B cell (primary cell): ENCODE data around the gene NIPA2. TPM values are rescaled to one million over a fixed set of nuclear protein-coding genes. Genes with fewer than 3 reads are reported as not detected.

Source experiments
- ATAC-seq: fragments of 200-7000 bp; cut with Tn5 transposase; one replicate; pipeline ENCODE4 v1.10.0; 2021; ENCODE audit warnings: low read depth, mild to moderate bottlenecking, moderate number of reproducible peaks, moderate library complexity
- CTCF ChIA-PET: fragments of 350-600 bp; sonication (Branson Sonifier 250); formaldehyde crosslinking; loops from one replicate; lab custom pipeline; 2021; ENCODE audit warnings: antibody characterized with exemption, inconsistent platforms; lab: Charles Lee
- POLR2A ChIA-PET: fragments of 350-600 bp; sonication (Branson Sonifier 250); formaldehyde crosslinking; loops from one replicate; lab custom pipeline; 2021; ENCODE audit warnings: antibody characterized with exemption; lab: Charles Lee
- DNase-seq: peaks from one replicate; pipeline ENCODE4 v3.0.0; 2013
- H2AFZ ChIP-seq: 2 replicates; pipeline ENCODE4 v1.6.1; 2012; ENCODE audit warnings: mild to moderate bottlenecking, low read depth, low read length; ENCODE audit not compliant: insufficient read depth, poor library complexity, severe bottlenecking
- H3K27ac ChIP-seq, 2 donors: 1 replicate in 1 of 2; 2 replicates in 1 of 2; pipeline ENCODE4 v1.5.1; 2012 to 2013; ENCODE audit warnings: low read length in 2 of 2, mild to moderate bottlenecking in 2 of 2, moderate library complexity in 1 of 2
- H3K27me3 ChIP-seq, 4 experiments: fragments of 200-600 bp in 1 of 4; sonication (generic) in 1 of 4; replicated peaks in 1 of 4; 1 replicate in 2 of 4; 2 replicates in 2 of 4; pipeline versions ENCODE4 v1.6.1 to v1.7.0; 2013 to 2016; ENCODE audit warnings: low read length in 3 of 4, mild to moderate bottlenecking in 2 of 4, mixed read lengths in 1 of 4, moderate library complexity in 1 of 4; ENCODE audit not compliant: insufficient read depth in 4 of 4, control insufficient read depth in 3 of 4; ENCODE audit errors: control extremely low read depth in 1 of 4
- H3K36me3 ChIP-seq, 2 experiments: replicated peaks in 1 of 2; 1 replicate in 1 of 2; 2 replicates in 1 of 2; pipeline versions ENCODE4 v1.6.1 to v1.7.1; 2013; ENCODE audit warnings: low read length in 1 of 2; ENCODE audit not compliant: insufficient read depth in 2 of 2, control insufficient read depth in 1 of 2; ENCODE audit errors: control extremely low read depth in 1 of 2, extremely low read depth in 1 of 2
- H3K4me1 ChIP-seq, 2 donors: fragments of 200-600 bp in 1 of 2; sonication (generic) in 1 of 2; 1 replicate in 1 of 2; 2 replicates in 1 of 2; pipeline versions ENCODE4 v1.5.1 to v1.6.1; 2013 to 2017; ENCODE audit warnings: low read length in 2 of 2; ENCODE audit not compliant: control insufficient read depth in 2 of 2, insufficient read depth in 2 of 2
- H3K4me2 ChIP-seq: replicated peaks from 2 replicates; pipeline ENCODE3; 2012; ENCODE audit warnings: mild to moderate bottlenecking, low read depth, low read length; ENCODE audit not compliant: poor library complexity, severe bottlenecking
- H3K4me3 ChIP-seq, 5 experiments: fragments of 200-600 bp in 1 of 5; sonication (generic) in 1 of 5; 1 replicate in 3 of 5; 2 replicates in 2 of 5; pipeline versions ENCODE4 v1.5.1 to v1.7.0; 2011 to 2016; ENCODE audit warnings: low read length in 4 of 5, mild to moderate bottlenecking in 4 of 5, low read depth in 2 of 5, control low read depth in 1 of 5, moderate library complexity in 1 of 5; ENCODE audit not compliant: insufficient read depth in 1 of 5; ENCODE audit errors: control extremely low read depth in 1 of 5, extremely low read depth in 1 of 5
- H3K79me2 ChIP-seq: fragments of 200-600 bp; sonication (generic); one replicate; pipeline ENCODE4 v1.6.0; 2016; ENCODE audit warnings: low read length; ENCODE audit not compliant: control insufficient read depth, insufficient read depth
- H3K9ac ChIP-seq: fragments of 200-600 bp; sonication (generic); 2 replicates; pipeline ENCODE4 v1.6.1; 2017; ENCODE audit warnings: mild to moderate bottlenecking, low read length, moderate library complexity
- H3K9me3 ChIP-seq, 3 donors: one replicate each; pipeline versions ENCODE4 v1.6.1 to v1.7.1; 2013; ENCODE audit warnings: low read length in 2 of 3; ENCODE audit not compliant: control insufficient read depth in 2 of 3, insufficient read depth in 1 of 3; ENCODE audit errors: control extremely low read depth in 1 of 3
- H4K20me1 ChIP-seq: 2 replicates; pipeline ENCODE4 v1.6.0; 2012; ENCODE audit warnings: mild to moderate bottlenecking, low read length; ENCODE audit not compliant: insufficient read depth, control insufficient read depth, poor library complexity, severe bottlenecking
- H3K27ac Mint-ChIP-seq: one replicate; pipeline ENCODE4 v1.8.0; 2021; ENCODE audit warnings: mixed read lengths
- H3K27me3 Mint-ChIP-seq: one replicate; pipeline ENCODE4 v1.8.0; 2021; ENCODE audit warnings: mixed read lengths
- H3K4me1 Mint-ChIP-seq: one replicate; pipeline ENCODE4 v1.8.0; 2021; ENCODE audit warnings: mixed read lengths
- H3K4me3 Mint-ChIP-seq: one replicate; pipeline ENCODE4 v1.8.0; 2021; ENCODE audit warnings: mixed read lengths
- H3K9me3 Mint-ChIP-seq: one replicate; pipeline ENCODE4 v1.8.0; 2022; ENCODE audit warnings: mixed read lengths; ENCODE audit not compliant: insufficient read depth
- EZH2 ChIP-seq: IDR thresholded peaks from 2 replicates; pipeline ENCODE4 v1.6.1; 2012; ENCODE audit warnings: borderline replicate concordance, low read depth, mild to moderate bottlenecking, moderate library complexity, low read length; ENCODE audit not compliant: insufficient read depth, poor library complexity, severe bottlenecking
- WGBS: methylation state at CpG from one replicate; pipeline ENCODE4 v1.1.5; 2013; ENCODE audit warnings: missing lambda C conversion rate; ENCODE audit not compliant: insufficient coverage; 5-methylcytosine and 5-hydroxymethylcytosine counted together
- intact Hi-C: fragments of 100-400 bp; cut with micrococcal nuclease; formaldehyde crosslinking; loops from one replicate; pipeline ENCODE4 v1.10.0; 2022
- polyA plus RNA-seq: library from polyadenylated mRNA; depleted of rRNA; stranded (reverse); fragments of >200 nt; gene quantifications from 2 replicates; pipeline ENCODE4 v1.2.3, GENCODE V29; 2012
- total RNA-seq, 2 donors: library from RNA; stranded (reverse); fragments of 120-200 nt in 1 of 2; gene quantifications; 1 replicate in 1 of 2; 2 replicates in 1 of 2; pipeline versions ENCODE4 v1.2.3 to v1.2.4, GENCODE V29; 2013 to 2022
- TF ChIP-seq, protein P1 (sequence below): fragments of 200-600 bp; IDR thresholded peaks from one replicate; pipeline ENCODE4 v1.8.0; 2022; ENCODE audit warnings: antibody characterized with exemption, mild to moderate bottlenecking

The NIPA2 gene
- total and polyA plus RNA-seq, 2 donors (not counting 1 experiment from before 2014, with no cell fraction given) = 47.1 to 65.3 TPM

DNA sequence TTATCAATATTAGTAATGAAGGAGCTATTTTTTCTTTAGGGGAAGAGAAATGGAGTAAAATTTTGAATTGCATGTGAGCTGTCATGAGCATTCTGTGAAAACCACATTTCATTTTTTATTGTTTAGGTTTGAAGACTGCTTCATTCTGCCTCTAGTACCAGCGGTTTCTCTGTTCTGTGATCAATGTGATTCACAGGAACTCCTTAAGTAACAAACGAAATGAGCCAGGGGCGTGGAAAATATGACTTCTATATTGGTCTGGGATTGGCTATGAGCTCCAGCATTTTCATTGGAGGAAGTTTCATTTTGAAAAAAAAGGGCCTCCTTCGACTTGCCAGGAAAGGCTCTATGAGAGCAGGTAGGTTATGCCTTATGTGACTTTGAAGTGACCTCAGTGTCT lies 13.0 kb downstream of the NIPA2 start:
- no peak overlapping the region for H3K4me3 Mint-ChIP-seq
- intact Hi-C loops = no loop called here
- H3K36me3 ChIP-seq = peaks cover 2 to 67% of the 10 kb centered on the region in 2 experiments

DNA sequence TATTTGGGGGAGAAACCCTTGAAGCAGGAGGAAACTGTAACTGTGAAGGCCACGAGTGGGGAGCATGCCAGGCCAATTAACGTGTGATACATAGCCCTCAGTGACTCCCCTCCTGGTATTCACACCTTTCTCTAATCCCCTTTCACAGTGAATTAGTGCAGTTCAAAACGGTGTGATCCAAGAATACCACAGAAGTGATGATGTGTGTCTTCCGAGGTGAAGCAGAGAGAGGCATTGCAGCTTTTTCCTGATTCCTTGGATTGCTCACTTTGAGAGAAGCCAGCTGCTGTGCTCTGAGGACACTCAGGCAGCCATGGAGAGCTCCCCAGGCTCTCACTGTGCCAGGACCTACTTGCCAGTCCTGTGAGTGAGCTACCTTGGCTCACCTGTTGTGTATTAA lies 17.3 kb downstream of the NIPA2 start:
- Mint-ChIP-seq H3K27me3 (no peaks in the 10 kb centered on the region), H3K9me3 (no peaks in the 10 kb centered on the region)

More for the DNA sequence above, 13.0 kb downstream of the NIPA2 start:
- Histone ChIP-seq H3K27ac (no peak overlapping the region), H3K4me1 (peaks cover 3 to 8% of the 10 kb centered on the region in 2 donors), H4K20me1 (peaks cover 76% of the 10 kb centered on the region), H3K27me3 (no peaks in the 10 kb centered on the region), H3K9ac (no peak overlapping the region), H3K79me2 (peaks cover 93% of the 10 kb centered on the region), H3K9me3 (no peaks in the 10 kb centered on the region), H3K4me2 (no peak overlapping the region), H2AFZ (no peak overlapping the region), H3K4me3 (no peak overlapping the region)
- POLR2A ChIA-PET = no interaction called here
- Mint-ChIP-seq H3K27me3 (no peaks in the 10 kb centered on the region), H3K9me3 (no peaks in the 10 kb centered on the region), H3K4me1 (peaks cover 35% of the 10 kb centered on the region), H3K27ac (no peak overlapping the region)
- CTCF ChIA-PET = no interaction called here
- DNase-seq = no peak
- 80% methylated on average over 1 of the region's 4 CpGs for WGBS
- no peak for ATAC-seq
- TF ChIP-seq, protein P1, sequence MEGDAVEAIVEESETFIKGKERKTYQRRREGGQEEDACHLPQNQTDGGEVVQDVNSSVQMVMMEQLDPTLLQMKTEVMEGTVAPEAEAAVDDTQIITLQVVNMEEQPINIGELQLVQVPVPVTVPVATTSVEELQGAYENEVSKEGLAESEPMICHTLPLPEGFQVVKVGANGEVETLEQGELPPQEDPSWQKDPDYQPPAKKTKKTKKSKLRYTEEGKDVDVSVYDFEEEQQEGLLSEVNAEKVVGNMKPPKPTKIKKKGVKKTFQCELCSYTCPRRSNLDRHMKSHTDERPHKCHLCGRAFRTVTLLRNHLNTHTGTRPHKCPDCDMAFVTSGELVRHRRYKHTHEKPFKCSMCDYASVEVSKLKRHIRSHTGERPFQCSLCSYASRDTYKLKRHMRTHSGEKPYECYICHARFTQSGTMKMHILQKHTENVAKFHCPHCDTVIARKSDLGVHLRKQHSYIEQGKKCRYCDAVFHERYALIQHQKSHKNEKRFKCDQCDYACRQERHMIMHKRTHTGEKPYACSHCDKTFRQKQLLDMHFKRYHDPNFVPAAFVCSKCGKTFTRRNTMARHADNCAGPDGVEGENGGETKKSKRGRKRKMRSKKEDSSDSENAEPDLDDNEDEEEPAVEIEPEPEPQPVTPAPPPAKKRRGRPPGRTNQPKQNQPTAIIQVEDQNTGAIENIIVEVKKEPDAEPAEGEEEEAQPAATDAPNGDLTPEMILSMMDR = no peak
- TF ChIP-seq EZH2 = no peak

More for the DNA sequence above, 17.3 kb downstream of the NIPA2 start:
- intact Hi-C loops = no loop called here
- Histone ChIP-seq H4K20me1 (peaks cover 54% of the 10 kb centered on the region), H3K4me3 (no peak overlapping the region), H3K36me3 (peaks cover 2 to 72% of the 10 kb centered on the region in 2 experiments), H3K27me3 (no peaks in the 10 kb centered on the region), H3K9ac (no peak overlapping the region), H3K4me2 (no peak overlapping the region), H3K9me3 (no peaks in the 10 kb centered on the region), H2AFZ (no peak overlapping the region), H3K4me1 (no peaks in the 10 kb centered on the region), H3K27ac (no peak overlapping the region), H3K79me2 (peaks cover 79% of the 10 kb centered on the region)
- Mint-ChIP-seq H3K27ac (peak overlapping the region; percentile 0), H3K4me3 (no peak overlapping the region), H3K4me1 (peaks cover 8% of the 10 kb centered on the region)
- ATAC-seq (no peak), DNase-seq (no peak)
- ChIA-PET POLR2A (interaction anchor here (0.6 kb wide), 1 partner anchor 35 kb away, joined by 5 read pairs; no protein-coding TSS in a partner anchor), CTCF (interaction anchor here (0.6 kb wide), 2 partner anchors 144 to 599 kb away, joined by 3 to 4 read pairs; no protein-coding TSS in a partner anchor)
- 82% methylated on average over 2 of the region's 4 CpGs for WGBS
- TF ChIP-seq, protein P1 = no peak
- no peak for TF ChIP-seq EZH2
